ENCODE data around the gene WIPF1. TPM values are rescaled to one million over a fixed set of nuclear protein-coding genes. Genes with fewer than 3 reads are reported as not detected.

Gene WIPF1
- total RNA-seq, 1 experiment from 2014 or later = 6.4 TPM

- H3K27ac Mint-ChIP-seq = no peak overlapping the region
- H3K4me1 Mint-ChIP-seq = peaks cover 11% of the 10 kb centered on the region
- ChIA-PET POLR2A (no interaction called here), CTCF (interaction anchor here (0.8 to 2.7 kb wide), 4 partner anchors 8 to 88 kb away, joined by 3 to 14 read pairs (median 8); no protein-coding TSS in a partner anchor)
- H3K9me3 Mint-ChIP-seq = peaks cover 11% of the 10 kb centered on the region
- DNase-seq (ENCODE audit: low spot score) (no peak), ATAC-seq (no peak)
- H3K4me3 Mint-ChIP-seq = no peak overlapping the region
- TF ChIP-seq CREB1 (CRISPR knock-in tag; IDR thresholded peaks at IDR 0.05) = no peak
- TF ChIP-seq CREM (CRISPR knock-in tag; IDR thresholded peaks at IDR 0.05) = no peak
- TF ChIP-seq ZNF416 (CRISPR knock-in tag; IDR thresholded peaks at IDR 0.05) = no peak
- no peak for TF ChIP-seq MYBL2 (CRISPR knock-in tag; IDR thresholded peaks at IDR 0.05)
- no peak for TF ChIP-seq TEAD4 (CRISPR knock-in tag; IDR thresholded peaks at IDR 0.05)
- no peak for TF ChIP-seq ETV6 (CRISPR knock-in tag; IDR thresholded peaks at IDR 0.05)
- TF ChIP-seq NFE2L1 (CRISPR knock-in tag; IDR thresholded peaks at IDR 0.05) = no peak
- TF ChIP-seq GTF2I (CRISPR knock-in tag; conservative IDR thresholded peaks at IDR 0.05) = no peak
- TF ChIP-seq ZNF396 (CRISPR knock-in tag; IDR thresholded peaks at IDR 0.05; ENCODE audit: borderline replicate concordance) = no peak
- peaks cover 3% of the 10 kb centered on the region for H3K36me3 Mint-ChIP-seq
- no peaks in the 10 kb centered on the region for H3K27me3 Mint-ChIP-seq (ENCODE audit: low read depth)
Measured at GRCh38 chr2:174595116-174595809, 2.3 kb downstream of the WIPF1 start.

DNA sequence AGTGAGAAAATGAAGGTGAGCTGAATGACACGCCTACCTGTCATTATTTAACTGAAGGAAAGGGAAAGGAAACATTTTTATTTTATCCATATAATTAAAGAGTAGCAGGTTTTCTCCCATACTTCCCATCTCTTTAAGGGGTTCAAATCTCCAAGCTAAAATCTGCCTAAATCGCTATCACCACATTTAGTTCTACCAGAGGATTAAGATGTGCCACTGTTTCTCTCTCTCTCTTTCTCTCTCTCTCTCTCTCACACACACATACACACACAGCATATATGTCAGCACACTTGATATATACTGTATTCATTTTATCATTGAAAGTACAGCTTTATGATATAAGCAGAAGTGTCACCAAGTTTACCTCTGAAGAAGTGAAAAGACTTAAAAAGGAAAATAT, 3.1 kb downstream of the WIPF1 start:
- ATAC-seq = no peak
- Mint-ChIP-seq H3K36me3 (no peaks in the 10 kb centered on the region), H3K27me3 (ENCODE audit: low read depth) (no peaks in the 10 kb centered on the region), H3K9me3 (peaks cover 5% of the 10 kb centered on the region), H3K4me1 (peaks cover 11% of the 10 kb centered on the region), H3K4me3 (no peak overlapping the region), H3K27ac (no peak overlapping the region)
- POLR2A ChIA-PET = interaction anchor here (0.7 kb wide), 1 partner anchor 8 kb away, joined by 3 read pairs; no protein-coding TSS in a partner anchor
- no peak for DNase-seq (ENCODE audit: low spot score)
- TF ChIP-seq ATF1 (CRISPR knock-in tag; IDR thresholded peaks at IDR 0.05) = no peak
- no peak for TF ChIP-seq ZNF232 (CRISPR knock-in tag; IDR thresholded peaks at IDR 0.05)
- TF ChIP-seq, protein P1, sequence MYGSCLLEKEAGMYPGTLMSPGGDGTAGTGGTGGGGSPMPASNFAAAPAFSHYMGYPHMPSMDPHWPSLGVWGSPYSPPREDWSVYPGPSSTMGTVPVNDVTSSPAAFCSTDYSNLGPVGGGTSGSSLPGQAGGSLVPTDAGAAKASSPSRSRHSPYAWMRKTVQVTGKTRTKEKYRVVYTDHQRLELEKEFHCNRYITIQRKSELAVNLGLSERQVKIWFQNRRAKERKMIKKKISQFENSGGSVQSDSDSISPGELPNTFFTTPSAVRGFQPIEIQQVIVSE (CRISPR knock-in tag; IDR thresholded peaks at IDR 0.05; ENCODE audit: borderline replicate concordance) = no peak
- no peak for TF ChIP-seq NR3C1 (CRISPR knock-in tag; conservative IDR thresholded peaks at IDR 0.05; ENCODE audit: low read depth)
- TF ChIP-seq, protein P2, sequence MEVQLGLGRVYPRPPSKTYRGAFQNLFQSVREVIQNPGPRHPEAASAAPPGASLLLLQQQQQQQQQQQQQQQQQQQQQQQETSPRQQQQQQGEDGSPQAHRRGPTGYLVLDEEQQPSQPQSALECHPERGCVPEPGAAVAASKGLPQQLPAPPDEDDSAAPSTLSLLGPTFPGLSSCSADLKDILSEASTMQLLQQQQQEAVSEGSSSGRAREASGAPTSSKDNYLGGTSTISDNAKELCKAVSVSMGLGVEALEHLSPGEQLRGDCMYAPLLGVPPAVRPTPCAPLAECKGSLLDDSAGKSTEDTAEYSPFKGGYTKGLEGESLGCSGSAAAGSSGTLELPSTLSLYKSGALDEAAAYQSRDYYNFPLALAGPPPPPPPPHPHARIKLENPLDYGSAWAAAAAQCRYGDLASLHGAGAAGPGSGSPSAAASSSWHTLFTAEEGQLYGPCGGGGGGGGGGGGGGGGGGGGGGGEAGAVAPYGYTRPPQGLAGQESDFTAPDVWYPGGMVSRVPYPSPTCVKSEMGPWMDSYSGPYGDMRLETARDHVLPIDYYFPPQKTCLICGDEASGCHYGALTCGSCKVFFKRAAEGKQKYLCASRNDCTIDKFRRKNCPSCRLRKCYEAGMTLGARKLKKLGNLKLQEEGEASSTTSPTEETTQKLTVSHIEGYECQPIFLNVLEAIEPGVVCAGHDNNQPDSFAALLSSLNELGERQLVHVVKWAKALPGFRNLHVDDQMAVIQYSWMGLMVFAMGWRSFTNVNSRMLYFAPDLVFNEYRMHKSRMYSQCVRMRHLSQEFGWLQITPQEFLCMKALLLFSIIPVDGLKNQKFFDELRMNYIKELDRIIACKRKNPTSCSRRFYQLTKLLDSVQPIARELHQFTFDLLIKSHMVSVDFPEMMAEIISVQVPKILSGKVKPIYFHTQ (CRISPR knock-in tag; IDR thresholded peaks at IDR 0.05) = no peak
- TF ChIP-seq ZNF219 (CRISPR knock-in tag; IDR thresholded peaks at IDR 0.05; ENCODE audit: borderline replicate concordance) = no peak
- TF ChIP-seq FOXK1 (CRISPR knock-in tag; IDR thresholded peaks at IDR 0.05) = no peak
- TF ChIP-seq GABPB1 (CRISPR knock-in tag; IDR thresholded peaks at IDR 0.05) = no peak
- TF ChIP-seq EMX1 (CRISPR knock-in tag; IDR thresholded peaks at IDR 0.05) = no peak
- no peak for TF ChIP-seq ZNF425 (CRISPR knock-in tag; conservative IDR thresholded peaks at IDR 0.05)
- CTCF ChIA-PET = interaction anchor here (1.6 to 2.7 kb wide), 3 partner anchors 9 to 47 kb away, joined by 6 to 14 read pairs (median 11); no protein-coding TSS in a partner anchor

Data from WTC11 (cell line).